Measurements from ENCODE around the gene SMG9.

Gene SMG9, protein sequence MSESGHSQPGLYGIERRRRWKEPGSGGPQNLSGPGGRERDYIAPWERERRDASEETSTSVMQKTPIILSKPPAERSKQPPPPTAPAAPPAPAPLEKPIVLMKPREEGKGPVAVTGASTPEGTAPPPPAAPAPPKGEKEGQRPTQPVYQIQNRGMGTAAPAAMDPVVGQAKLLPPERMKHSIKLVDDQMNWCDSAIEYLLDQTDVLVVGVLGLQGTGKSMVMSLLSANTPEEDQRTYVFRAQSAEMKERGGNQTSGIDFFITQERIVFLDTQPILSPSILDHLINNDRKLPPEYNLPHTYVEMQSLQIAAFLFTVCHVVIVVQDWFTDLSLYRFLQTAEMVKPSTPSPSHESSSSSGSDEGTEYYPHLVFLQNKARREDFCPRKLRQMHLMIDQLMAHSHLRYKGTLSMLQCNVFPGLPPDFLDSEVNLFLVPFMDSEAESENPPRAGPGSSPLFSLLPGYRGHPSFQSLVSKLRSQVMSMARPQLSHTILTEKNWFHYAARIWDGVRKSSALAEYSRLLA

DNA sequence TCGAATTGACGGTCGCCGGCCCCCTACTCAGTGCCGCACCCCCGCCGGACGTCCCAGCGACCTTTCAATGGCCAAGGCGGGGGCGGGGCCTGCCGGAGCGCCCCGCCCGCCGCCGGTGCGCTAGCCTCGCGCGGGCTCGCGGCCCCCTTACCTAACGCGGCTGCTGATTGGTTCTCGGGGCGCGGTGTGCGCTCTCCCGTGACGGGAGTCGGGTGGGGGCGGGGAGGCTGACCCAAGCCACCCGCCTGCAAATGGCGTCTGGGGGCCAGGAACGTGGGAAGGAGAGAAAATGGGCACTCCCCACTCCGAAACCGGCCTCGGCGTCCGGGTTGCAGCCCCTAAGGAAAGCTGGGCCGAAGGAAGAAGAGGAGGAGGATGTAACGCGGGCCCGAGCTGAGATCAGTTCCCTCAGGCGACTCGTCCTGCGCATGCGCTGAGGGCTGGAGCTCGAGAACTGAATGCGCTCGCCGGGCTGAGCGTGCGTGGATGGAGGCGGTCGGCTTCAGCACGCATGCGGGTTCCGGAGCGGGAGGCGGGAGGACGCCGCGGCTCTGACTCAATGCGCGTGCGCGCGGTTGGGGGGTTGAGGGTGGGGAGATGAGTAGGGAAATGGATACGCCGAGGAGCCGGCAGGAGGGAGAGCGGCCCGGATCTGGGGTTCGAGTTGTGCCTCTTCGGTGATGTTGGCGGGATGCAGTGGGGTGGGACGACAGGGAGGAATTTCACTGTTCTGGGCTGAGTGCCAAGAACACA, at the start of gene SMG9:
Gene SMG9 (minus strand): TSS at position 460 of the 753 bp plus-strand sequence. CDS start 4,221 bp downstream, outside the sequence.
- DNase-seq, result peak; percentile 92

DNA sequence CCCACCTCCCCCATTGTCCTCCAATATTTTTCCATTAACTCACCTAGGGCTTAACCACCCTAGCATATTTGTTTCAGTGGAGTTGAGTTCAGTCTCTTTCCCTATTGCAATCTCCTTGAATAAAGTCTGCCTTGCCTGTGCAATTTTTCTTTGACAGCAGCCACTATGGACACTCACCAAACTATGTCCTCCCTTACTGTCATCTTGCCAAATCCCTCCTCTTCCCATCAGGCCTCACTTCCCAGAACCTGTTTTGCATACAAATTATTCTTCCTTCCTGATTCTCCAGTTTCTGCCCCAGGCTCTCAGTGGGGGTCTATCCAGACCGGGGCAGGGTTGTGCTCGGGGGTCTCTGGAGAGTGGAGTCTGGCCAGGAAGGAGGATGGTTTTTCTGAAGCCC, 49.7 kb upstream of the SMG9 start:
- no peak for DNase-seq

DNA sequence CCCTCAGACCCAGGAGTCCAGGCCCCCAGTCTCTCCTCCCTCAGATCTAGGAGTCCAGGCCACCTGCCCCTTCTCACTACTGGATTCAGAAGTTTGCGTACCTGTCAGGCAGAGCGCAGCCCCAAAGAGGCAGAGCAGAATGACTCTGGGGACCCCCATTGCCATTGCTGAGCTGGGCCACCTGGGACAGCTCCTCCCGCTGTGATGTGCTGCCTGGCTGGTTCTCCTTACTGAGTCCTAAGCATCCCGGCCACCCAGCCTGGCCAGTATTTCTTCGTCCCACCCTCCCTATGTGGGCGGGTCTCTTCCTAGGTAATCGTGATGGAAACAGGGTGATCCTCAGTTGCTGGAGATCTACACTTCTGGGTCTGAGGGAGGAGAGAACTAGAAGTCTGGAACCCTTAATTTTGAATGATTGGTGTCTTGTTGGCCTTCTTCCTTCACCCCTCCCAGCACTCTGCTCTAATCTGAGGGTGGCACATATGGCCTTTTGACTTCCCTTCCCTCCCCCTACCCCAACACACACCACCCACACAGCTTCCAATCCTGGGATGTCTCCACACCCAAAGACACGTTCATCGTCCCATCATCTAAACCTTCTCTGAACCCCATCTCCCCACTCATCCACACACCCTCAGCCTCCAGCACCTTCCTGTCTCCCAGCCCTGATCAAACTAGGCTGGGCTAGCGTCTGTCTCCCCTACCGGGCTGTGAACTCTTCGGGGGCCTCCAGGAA, 47.6 kb upstream of the SMG9 start, which contains the start of gene LYPD5:
Gene LYPD5 (minus strand): TSS at position 232 of the 736 bp plus-strand sequence. CDS start 67 bp downstream, at position 165.
- DNase-seq, result no peak

DNA sequence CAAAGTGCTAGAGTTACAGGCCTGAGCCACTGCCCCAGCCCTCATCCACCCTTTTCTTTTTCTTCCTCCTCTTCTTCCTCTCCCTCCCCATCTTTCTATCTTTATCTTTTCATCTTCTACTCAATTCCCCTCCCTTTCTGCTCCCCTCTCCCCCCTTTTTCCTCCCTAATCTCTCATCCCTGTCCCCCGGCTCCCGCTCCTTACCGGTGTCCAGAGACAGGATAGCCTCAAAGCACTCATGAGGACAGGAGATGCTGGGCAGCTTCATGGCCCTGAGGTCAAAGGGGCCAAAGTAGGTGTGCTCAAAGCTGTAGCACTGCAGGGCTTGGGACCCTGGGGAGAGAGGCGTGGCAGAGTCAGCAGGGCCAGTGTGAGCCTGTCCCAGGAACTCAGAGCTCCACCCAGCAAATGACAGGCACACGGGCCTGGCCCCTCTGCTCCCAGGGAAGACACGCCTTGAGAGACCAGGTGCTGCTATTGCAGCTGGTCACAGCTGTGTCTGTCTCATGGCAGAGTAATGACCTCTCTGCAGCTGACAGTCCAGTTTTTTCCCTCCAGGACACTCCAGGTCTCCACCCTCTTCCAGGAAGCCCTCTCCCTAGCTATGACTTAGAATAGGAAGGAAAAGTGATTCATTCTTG, 44.9 kb upstream of the SMG9 start:
- no peak for DNase-seq

DNA sequence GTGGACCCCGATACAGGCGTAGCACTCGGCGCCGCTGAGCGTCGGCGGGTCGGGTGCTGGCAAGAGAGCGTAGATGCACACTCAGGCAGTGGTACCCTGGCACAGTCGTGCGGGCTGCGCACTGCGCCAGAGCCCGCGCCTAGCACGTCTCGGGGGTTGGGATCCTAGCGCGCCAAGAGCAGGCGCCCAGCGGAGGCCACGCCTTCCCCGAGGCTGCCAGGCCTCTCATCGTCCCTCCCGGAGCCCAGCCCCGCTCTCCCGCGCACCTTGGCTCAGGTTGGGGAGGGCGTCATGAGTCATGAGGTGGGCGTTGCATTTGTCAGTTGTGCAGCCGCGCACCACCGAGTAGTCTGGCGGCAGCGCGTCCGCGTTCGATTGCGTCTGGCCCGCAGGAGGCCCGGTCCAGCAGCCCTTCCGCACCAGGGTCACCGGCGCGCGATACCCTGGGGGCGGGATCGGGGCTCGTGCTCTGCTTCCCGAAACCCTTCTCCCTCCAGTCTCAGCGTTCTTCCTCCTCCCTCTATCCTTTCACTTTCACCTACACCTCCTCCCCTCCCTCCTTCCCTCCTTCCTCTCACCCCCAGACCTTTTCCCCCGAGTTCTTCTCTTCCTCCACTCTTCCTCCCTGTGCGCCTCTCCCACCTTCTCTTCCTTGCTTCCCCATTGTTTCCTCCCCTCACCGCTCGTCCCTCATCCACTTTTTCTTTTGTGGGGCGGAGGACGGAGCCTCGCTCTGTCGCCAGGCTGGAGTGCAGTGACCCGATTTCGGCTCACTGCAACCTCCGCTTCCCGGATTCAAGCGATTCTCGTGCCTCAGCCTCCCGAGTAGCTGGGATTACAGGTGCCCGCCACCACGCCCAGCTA, 44.0 kb upstream of the SMG9 start:
- DNase-seq, result peak; percentile 37

DNA sequence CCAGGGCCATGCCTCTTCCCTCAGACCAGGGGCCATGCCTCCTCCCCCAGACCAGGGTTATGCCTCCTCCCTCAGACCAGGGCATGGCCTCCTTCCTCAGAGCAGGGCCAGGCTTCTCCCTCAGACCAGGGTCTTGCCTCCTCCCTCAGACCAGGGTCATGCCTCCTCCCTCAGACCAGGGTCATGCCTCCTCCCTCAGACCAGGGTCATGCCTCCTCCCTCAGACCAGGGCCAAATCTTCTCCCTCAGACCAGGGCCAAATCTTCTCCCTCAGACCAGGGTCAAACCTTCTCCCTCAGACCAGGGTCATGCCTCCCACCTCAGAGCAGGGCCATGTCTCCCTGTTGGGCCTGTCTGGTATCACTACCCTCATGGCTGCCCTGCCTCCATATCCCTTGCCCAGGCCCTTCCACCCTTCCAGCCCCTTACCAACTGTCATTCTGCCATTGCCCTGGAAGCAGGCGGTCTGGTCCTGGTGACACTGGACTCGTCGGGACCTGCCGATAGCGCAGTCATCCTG, 43.3 kb upstream of the SMG9 start:
- DNase-seq, result no peak

DNA sequence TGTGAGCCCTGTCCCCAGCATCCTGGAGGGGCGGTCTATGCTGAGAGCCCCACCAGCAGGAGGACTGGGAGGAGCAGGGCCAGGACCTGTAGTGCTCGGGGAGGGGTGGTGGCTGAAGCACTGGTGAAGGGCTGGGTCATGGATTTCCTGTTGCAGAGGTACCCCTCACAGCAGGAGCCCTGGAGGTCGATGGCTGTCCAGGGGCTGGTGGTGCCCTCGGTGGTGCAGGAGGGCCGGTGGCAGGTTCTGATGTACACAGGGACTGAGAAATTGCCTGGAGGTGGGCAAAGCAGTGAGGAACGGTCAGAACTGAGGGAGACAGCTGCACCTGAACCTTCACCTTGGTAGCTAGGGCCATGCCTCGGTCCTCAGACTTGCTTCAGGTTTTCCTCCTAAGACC, 42.8 kb upstream of the SMG9 start:
- no peak for DNase-seq

DNA sequence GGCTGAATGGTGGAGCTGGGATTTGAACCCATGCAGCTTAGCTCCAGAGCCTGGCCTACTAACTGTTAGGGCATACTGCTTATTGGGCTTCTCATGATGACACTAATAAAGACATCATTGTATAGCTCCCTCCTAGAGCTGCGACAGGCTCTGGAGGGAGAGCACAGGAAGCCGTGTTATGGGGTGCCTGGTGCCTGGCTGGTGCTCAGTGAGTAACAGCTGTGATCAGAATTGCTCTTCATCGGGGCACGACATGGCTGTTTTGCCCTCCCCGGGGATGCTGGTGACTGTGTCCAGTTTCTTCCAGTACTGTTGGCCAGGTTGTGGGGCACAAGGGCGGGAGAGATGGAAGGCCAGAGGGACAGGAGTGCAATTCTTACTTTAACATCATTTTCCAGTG, 42.4 kb upstream of the SMG9 start:
- DNase-seq, result no peak

DNA sequence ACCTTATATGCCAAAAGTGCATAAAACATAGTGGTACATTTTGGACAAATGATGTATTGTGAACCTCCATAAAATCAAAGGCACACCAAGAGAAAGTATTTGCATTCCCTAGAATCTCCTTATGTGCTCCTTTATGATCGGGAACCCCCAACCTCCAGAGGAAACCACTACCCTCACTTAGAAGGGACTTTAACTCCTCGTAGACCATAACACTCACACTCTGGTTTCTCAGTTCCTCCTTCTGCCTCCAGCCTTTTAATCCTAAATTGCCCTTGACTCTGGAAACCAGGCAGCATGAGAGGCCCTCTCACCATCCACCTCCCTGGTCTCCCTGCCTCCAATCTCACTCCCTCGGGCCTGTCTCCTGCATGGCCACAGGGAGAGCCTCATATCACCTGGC, 35.8 kb upstream of the SMG9 start:
- DNase-seq, result no peak

DNA sequence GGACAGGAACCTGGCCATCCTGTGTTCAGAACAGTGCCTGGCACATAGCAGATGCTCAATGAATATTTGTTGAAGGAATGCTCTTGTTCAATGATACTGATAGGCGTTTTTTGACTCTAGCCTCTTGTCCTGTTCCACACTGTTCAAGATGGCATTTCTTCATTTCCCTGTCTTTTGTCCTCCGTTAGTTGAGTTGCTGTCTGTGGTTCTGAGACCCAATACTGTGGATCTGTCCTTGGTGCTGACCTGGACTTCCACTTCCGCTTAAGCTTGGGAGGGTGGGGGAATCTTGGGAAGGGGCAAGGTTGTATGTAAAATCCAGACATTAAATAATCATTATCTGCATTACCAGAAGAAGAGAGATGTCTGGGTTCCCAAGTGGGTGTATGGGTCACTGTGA, 34.3 kb upstream of the SMG9 start:
- no peak for DNase-seq

DNA sequence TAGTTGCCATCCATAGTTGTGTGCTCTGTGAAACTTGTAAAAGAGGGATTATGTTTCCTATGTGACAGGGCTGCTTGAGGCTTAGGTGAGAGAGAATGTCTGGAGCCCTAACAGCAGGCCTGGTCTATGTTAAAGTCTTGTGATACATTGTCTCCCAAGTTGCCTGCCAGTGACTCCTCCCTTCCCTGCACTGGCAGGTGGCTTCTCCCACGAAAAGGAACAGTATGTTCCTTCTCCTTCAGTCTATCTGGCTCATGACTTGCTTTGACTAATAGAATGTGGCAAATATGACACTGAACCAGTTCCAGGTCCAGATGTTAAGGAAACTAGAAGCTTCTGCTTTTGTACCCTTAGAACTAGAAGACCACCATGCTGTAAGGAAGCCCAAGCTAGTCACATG, 31.9 kb upstream of the SMG9 start:
- no peak for DNase-seq

DNA sequence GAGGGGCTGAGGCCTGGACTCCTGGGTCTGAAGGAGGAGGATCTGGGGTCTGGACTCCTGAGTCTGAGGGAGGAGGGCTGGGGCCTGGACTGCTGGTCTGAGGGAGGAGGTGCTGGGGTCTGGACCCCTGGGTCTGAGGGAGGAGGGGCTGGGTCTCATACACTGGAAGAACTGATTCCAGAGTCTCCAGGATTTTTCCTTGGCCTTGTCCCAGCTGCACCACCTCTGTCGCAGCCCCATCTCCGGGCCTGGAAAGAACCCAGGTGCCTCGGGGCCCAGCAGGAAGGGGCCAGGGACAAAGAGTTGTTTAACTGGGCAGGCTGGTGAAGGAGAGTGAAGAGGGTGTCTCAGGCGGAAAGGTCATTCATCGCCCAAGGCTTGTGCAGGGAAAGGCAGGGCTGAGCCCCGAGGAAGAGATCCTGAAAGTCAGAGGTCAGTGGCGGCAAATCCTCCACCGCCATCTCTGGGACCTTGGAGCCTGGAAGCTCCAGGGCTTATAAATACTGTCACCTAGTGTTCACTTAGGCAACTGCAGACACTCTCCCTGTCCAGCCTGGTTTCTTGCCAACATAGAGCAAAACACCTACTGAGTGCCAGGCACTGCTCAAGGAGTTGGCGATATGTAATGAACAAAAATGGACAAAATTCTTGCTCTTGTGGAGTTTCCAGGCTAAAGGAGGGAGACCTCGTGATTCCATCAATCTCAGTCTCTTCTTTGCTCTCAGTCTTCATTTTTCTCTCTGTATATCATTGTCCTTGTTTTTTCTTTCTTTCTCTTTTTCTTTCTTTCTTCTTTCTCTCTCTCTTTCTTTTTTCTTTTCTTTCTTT, 30.4 kb upstream of the SMG9 start:
- peak; percentile 53 for DNase-seq

DNA sequence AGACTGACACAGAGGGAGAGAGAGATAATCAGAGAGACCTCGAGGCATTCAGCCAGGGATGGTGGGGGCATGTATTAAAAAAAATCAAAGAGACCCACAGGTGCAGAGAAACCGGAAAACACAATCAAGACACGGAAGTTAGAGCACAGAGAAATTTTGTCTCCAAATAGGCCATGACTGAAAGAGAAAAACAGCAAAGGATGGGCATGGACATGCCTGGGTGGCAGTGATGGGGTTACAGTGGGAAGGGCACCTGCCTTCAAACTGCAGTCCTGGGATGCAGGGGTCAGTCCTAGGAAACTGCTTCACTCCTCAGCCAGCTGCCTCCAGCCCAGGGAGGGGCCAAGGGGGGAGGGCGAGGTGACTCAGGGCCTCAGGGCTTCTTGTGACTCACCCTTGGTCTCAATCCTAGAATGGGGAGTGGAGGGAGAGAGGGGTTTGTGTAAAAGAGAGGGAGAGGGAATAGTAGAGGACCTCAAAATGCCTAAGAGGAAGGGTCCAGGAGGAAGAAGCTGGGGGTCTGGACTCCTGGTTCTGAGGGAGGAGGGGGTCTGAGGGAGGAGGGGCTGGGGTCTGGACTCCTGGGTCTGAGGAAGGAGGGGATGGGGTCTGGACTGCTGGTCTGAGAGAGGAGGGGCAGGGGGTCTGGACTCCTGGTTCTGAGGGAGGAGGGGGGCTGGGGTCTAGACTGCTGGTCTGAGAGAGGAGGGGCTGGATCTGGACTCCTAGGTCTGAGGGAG, 29.6 kb upstream of the SMG9 start:
- no peak for DNase-seq

DNA sequence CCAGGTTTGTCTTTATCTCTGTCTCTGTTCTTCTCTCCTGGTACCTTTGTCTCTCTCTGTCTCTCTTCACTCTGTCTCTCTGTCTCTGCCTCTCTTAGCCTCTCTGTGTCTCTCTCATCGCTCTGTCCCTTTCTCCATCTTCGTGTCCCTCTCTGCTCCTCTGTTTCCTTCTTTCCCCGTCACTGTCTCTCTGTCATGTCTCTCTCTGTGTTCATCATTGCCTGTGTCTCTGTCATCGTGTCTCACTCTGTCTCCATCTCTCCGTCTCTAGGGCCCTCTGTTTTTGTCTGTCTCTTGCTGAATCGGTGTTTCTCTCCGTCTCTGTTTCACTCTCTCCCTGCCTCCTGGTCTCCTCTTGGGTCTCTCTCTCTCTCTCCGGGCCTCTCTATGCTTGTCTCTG, 28.9 kb upstream of the SMG9 start:
- no peak for DNase-seq

DNA sequence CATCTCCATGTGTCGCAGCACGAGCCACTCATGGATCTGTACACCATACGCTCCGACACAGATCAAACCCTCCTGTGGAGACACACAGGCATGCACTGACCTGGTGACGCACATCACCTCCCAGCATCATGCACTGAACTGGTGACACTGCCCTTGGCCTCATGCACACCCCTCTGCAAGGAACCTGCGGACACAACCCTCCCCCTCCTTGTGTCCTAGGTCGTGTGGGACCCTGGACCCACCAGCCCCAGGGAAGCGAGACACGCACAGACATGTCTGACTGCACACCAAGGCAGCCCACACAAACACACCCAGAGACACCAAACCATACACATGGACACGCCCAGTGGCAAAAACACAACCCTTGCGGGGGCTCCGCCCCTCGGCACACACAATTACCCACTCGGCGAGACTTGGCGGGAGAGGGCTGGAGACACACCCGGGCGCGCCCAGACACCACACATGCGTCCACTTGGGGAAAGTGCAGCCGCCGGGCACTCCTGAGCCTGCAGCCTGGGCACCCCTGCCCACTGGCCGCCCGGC, 28.0 kb upstream of the SMG9 start:
- no peak for DNase-seq

DNA sequence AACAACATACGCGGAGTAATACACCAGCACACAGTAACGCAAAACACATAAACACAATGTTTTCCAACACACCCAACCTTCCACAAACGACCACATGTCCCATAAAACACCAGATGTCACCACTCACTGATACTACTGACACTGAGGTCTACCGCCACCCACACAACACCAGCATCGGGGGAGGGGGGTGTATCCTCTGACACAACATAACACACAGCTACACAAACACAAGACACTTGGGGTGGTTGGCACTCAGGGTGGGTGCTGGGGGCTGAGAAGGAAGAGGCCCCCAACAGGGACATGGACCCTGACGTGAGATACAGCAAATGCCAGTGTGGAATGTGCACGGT, 27.5 kb upstream of the SMG9 start:
- no peak for DNase-seq

DNA sequence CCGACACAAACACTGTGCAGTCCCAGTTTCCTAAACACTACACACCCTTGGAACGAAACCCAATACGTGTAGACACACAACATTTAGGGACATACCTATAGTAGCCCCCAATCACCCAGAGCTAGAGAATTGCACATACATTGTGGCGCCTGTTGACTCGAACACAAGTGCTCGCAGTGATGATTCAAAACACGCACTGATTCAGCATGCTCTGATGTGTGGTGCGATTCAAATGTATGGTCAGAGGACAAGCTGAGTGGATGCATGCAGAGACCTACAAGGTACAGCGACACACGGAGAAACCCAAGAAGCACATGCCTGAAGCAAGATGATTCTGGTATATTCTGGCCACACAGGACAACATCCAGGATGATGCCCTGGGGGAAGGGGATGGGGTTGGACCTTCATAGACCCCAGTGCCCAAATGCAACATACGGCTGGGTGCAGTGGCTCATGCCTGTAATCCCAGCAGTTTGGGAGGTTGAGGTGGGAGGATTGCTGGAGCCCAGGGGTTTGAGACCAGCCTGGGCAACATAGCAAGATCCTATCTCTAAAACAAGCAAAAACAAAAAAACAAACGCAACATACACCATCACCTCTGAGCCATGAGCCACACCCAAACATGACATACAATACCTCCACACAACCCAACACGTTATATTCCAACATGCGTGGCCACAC, 27.0 kb upstream of the SMG9 start:
- no peak for DNase-seq

DNA sequence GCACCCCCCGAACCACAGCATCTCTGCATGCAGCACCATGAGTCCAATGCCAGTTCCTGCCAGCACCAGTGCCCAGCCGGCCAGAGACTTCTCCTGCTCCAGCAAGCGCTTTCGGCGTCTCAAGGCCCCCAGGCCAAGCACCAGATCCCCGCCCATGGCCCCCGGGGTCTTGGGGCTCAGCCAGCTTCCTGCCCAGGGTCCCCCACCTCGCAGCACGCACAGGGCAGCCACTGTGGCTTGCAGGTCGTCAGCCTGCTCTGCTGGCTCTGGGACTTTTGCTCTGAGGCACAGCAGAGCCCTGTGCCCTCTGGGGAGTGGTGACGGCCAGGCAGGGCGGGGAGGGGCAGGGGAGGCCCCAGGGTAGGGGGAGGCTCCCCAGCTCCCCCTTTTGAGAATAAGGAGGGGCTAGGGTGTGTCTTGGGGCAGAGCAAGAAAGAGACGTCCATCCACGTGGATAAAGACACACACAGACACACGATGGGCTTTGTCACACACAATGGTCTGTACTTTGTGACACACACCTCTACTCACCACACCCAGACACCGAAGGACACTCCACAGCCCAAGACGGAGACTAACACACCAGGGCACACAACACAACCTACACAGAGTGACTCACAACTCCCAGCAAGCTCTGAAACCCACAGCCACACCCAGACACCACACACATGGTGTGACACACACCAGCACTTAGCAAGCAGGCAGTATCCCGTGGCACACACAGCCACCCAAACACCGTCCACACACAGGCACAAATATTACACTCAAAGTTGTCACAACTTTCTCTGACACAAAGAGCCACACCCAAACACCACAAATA, 26.2 kb upstream of the SMG9 start, which contains the start of gene KCNN4:
Gene KCNN4 (minus strand): TSS at position 268 of the 820 bp plus-strand sequence. CDS start 112 bp downstream, at position 156.
- DNase-seq, result no peak

Measured in NCI-H526 treated with DMSO at 0.1 percent for 48 hours (cell line).